Activated naive CD4-positive, alpha-beta T cell (primary cell): ENCODE results near the gene HS1BP3.

ENCODE experiments used
- DNase-seq, 4 experiments: peaks; one replicate each; lab custom pipeline; 2025; lab: John Stamatoyannopoulos, UW

Gene HS1BP3

GRCh38 chr2:20584399-20585358 is 66.2 kb downstream of the HS1BP3 start:
- no peak for DNase-seq

GRCh38 chr2:20584045-20584398 is 66.9 kb downstream of the HS1BP3 start:
- DNase-seq, result no peak

GRCh38 chr2:20583425-20583881 is 67.4 kb downstream of the HS1BP3 start:
- DNase-seq, result no peak

GRCh38 chr2:20582600-20583221 is 68.2 kb downstream of the HS1BP3 start:
- no peak for DNase-seq

GRCh38 chr2:20580690-20581437 is 70.0 kb downstream of the HS1BP3 start:
- no peak for DNase-seq

GRCh38 chr2:20579866-20580265 is 71.0 kb downstream of the HS1BP3 start:
- DNase-seq, result no peak

GRCh38 chr2:20578895-20579825 is 71.7 kb downstream of the HS1BP3 start:
- DNase-seq, result no peak

GRCh38 chr2:20578266-20578894 is 72.5 kb downstream of the HS1BP3 start:
- no peak for DNase-seq

- no peak for DNase-seq
Observed at GRCh38 chr2:20577495-20578235, 73.2 kb downstream of the HS1BP3 start.

GRCh38 chr2:20576598-20577115 is 74.2 kb downstream of the HS1BP3 start:
- no peak for DNase-seq

- no peak for DNase-seq
Observed at GRCh38 chr2:20575935-20576597, 74.8 kb downstream of the HS1BP3 start.

GRCh38 chr2:20575414-20575813 is 75.5 kb downstream of the HS1BP3 start:
- DNase-seq, result no peak

- no peak for DNase-seq
Observed at GRCh38 chr2:20574930-20575329, 76.0 kb downstream of the HS1BP3 start.

GRCh38 chr2:20574423-20574911 is 76.4 kb downstream of the HS1BP3 start:
- no peak for DNase-seq

- DNase-seq, result no peak
Observed at GRCh38 chr2:20573620-20574422, 77.1 kb downstream of the HS1BP3 start.

- no peak for DNase-seq
Observed at GRCh38 chr2:20572221-20572620, 78.7 kb downstream of the HS1BP3 start.

GRCh38 chr2:20571644-20572215 is 79.2 kb downstream of the HS1BP3 start:
- DNase-seq, result no peak

GRCh38 chr2:20571231-20571630 is 79.7 kb downstream of the HS1BP3 start:
- no peak for DNase-seq
